Upper lobe of left lung (tissue), 6 donors: Measurements from ENCODE around the gene SLC35A3. TPM values are rescaled to one million over a fixed set of nuclear protein-coding genes. Genes with fewer than 3 reads are reported as not detected.

Experiments used
- ATAC-seq, 2 donors: fragments of 200-7000 bp; cut with Tn5 transposase; one replicate each; pipeline ENCODE4 v1.9.1; 2022; ENCODE audit warnings: mild to moderate bottlenecking in 2 of 2, moderate library complexity in 2 of 2; ENCODE audit not compliant: low FRiP score in 2 of 2
- DNase-seq, 2 donors: peaks; one replicate each; pipeline ENCODE4 v3.0.0-alpha.2; 2019 to 2020
- H3K27ac ChIP-seq, 4 donors: fragments of 200-600 bp; sonication (generic); one replicate each; pipeline ENCODE4 v1.5.1; 2016 to 2019
- H3K27me3 ChIP-seq, 4 donors: fragments of 200-600 bp; sonication (generic); one replicate each; pipeline ENCODE4 v1.5.1; 2017 to 2019
- H3K36me3 ChIP-seq, 4 donors: fragments of 200-600 bp; sonication (generic); one replicate each; pipeline ENCODE4 v1.5.1; 2016 to 2019
- H3K4me1 ChIP-seq, 4 donors: fragments of 200-600 bp; sonication (generic); one replicate each; pipeline ENCODE4 v1.5.1; 2018 to 2019
- H3K4me3 ChIP-seq, 4 donors: fragments of 200-600 bp; sonication (generic); one replicate each; pipeline ENCODE4 v1.5.1; 2017 to 2019; ENCODE audit warnings: mild to moderate bottlenecking in 2 of 4, moderate library complexity in 1 of 4
- H3K9me3 ChIP-seq, 4 donors: fragments of 200-600 bp; sonication (generic); one replicate each; pipeline ENCODE4 v1.5.1; 2018 to 2019
- CTCF ChIP-seq, 6 experiments: fragments of 450-650 bp in 4 of 6; fragments of 200-600 bp in 2 of 6; sonication (generic) in 2 of 6; IDR thresholded peaks; one replicate each; pipeline ENCODE4 v1.5.1; 2016 to 2019; ENCODE audit warnings: antibody characterized with exemption in 6 of 6
- EP300 ChIP-seq, 4 donors: sonication (generic); formaldehyde crosslinking; IDR thresholded peaks; one replicate each; pipeline ENCODE4 v1.5.1; 2017; ENCODE audit warnings: antibody characterized with exemption in 4 of 4, control low read depth in 2 of 4
- POLR2A ChIP-seq, 4 donors: fragments of 450-650 bp; IDR thresholded peaks; one replicate each; pipeline ENCODE4 v1.5.1; 2016 to 2017; ENCODE audit warnings: antibody characterized with exemption in 4 of 4, mild to moderate bottlenecking in 2 of 4
- POLR2AphosphoS5 ChIP-seq, 2 donors: sonication (generic); formaldehyde crosslinking; IDR thresholded peaks; one replicate each; pipeline ENCODE4 v1.5.1; 2017; ENCODE audit warnings: antibody characterized with exemption in 2 of 2
- WGBS, 2 donors: methylation state at CpG; one replicate each; pipeline ENCODE4 v1.1.5; 2017 to 2018; 5-methylcytosine and 5-hydroxymethylcytosine counted together
- total RNA-seq, 6 donors: library from RNA; depleted of rRNA in 4 of 6; stranded (reverse); fragments of >200 nt in 4 of 6; gene quantifications; one replicate each; pipeline versions ENCODE4 v1.1.0 to v1.2.1, GENCODE V29; 2016 to 2021
- donor health status: DM: no; HTN: no; CAD: no; lungs with moderate emphysema.
- donor health status: DM: no; HTN: yes; CAD: no; lungs with severe emphysema.

Gene SLC35A3
- total RNA-seq, 6 donors from 2014 or later: 19.9 to 49.7 (median 25.2) TPM

DNA sequence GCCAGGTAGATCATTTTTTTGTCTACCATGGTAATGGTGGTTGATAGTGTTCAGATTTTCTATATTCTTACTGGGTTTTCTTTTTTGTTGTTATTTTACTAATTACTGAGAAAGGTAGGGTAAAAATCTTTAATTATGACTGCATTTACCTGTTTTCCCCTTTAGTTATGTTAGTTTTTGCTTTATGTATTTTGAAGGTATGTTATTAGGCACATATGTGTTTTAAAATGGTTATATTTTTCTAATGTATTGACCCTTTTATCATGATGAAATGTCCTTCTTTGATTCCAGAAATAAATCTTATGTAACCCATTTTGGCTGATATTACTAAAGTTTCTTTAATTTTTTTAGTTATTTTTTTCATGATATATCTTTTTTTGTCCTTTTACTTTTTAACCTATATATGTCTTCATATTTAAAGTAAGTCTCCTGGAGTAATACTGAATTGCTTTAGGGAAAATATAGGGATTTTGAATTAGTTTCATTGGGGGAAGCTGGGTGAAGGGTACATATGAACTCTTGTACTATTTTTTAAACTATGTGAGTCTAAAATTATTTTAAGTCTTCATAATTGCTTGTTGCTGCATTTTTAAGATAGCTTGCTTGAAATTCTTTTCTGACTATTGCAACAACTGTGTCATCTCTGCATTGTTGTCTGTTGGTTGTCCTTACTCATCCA is 22.4 kb downstream of the SLC35A3 start:
- Histone ChIP-seq H3K36me3 (peaks cover 0 to 30% (median 2%) of the 10 kb centered on the region in 4 donors), H3K4me3 (no peak overlapping the region), H3K4me1 (peaks cover 0 to 8% (median 0%) of the 10 kb centered on the region in 4 donors), H3K9me3 (peaks cover 6 to 11% (median 10%) of the 10 kb centered on the region in 4 donors), H3K27ac (no peak overlapping the region), H3K27me3 (no peaks in the 10 kb centered on the region)
- ATAC-seq (no peak), DNase-seq (no peak)
- no peak for TF ChIP-seq CTCF (IDR thresholded peaks at IDR 0.05)
- no peak for TF ChIP-seq POLR2A (IDR thresholded peaks at IDR 0.05)
- no peak for TF ChIP-seq EP300 (IDR thresholded peaks at IDR 0.05)
- TF ChIP-seq POLR2AphosphoS5 (IDR thresholded peaks at IDR 0.05): no peak

DNA sequence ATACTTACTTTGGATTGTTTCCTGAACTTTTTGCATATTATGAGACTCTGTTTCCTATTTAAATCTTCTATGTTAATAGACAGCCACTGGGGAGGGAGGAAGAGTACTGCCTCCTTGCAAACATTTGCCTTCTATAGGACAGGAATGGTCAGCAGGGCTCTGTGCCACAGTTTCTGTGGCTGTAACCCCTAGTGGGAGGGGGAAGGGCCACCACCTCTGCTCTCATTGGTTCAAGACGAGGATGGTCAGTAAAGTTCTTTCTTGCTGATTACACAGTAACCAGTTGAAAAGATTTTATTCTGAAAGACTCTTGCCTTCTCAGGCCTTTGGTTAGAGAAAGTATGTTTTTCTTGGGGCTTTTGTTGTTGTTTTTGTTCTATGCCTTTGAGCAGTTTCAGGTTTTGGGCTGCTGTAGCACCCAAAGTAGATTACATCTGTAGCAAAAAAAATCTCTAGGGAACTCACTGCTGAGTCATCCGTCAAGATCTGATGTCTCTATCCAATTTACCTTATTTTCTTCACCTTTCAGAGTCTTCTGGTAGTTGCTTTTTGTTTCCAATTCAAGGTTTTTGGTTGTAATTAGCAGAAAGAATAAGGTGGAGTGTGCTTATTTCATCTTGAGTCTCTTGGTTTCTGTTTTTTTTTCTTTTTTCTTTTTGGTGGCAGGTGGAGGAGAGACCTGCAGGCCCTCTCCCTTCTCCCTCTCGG is 23.1 kb downstream of the SLC35A3 start:
- Histone ChIP-seq H3K9me3 (peaks cover 6 to 11% (median 10%) of the 10 kb centered on the region in 4 donors), H3K27me3 (no peaks in the 10 kb centered on the region), H3K4me1 (peaks cover 0 to 2% (median 0%) of the 10 kb centered on the region in 4 donors), H3K27ac (no peak overlapping the region), H3K36me3 (peaks cover 0 to 30% (median 2%) of the 10 kb centered on the region in 4 donors), H3K4me3 (no peak overlapping the region)
- ATAC-seq (no peak), DNase-seq (no peak)
- 96 to 98% methylated on average over 3 of the region's 3 CpGs for WGBS, 2 donors
- TF ChIP-seq EP300 (IDR thresholded peaks at IDR 0.05) (no peak), CTCF (IDR thresholded peaks at IDR 0.05) (no peak), POLR2AphosphoS5 (IDR thresholded peaks at IDR 0.05) (no peak), POLR2A (IDR thresholded peaks at IDR 0.05) (no peak)

GRCh38 chr1:99993468-99993845 is 23.7 kb downstream of the SLC35A3 start:
- WGBS, 2 donors: 98% methylated on average over 5 of the region's 5 CpGs
- Histone ChIP-seq H3K36me3 (peaks cover 0 to 30% (median 2%) of the 10 kb centered on the region in 4 donors), H3K27ac (no peak overlapping the region)

GRCh38 chr1:99994496-99994895 is 24.7 kb downstream of the SLC35A3 start:
- ATAC-seq: no peak
- TF ChIP-seq POLR2A (IDR thresholded peaks at IDR 0.05) (no peak), EP300 (IDR thresholded peaks at IDR 0.05) (no peak), POLR2AphosphoS5 (IDR thresholded peaks at IDR 0.05) (no peak), CTCF (IDR thresholded peaks at IDR 0.05) (no peak)

More at GRCh38 chr1:99993468-99993845, 23.7 kb downstream of the SLC35A3 start:
- no peaks in the 10 kb centered on the region for H3K27me3 ChIP-seq
- H3K9me3 ChIP-seq: peaks cover 6 to 11% (median 10%) of the 10 kb centered on the region in 4 donors
- TF ChIP-seq CTCF (IDR thresholded peaks at IDR 0.05) (no peak), POLR2A (IDR thresholded peaks at IDR 0.05) (no peak), POLR2AphosphoS5 (IDR thresholded peaks at IDR 0.05) (no peak), EP300 (IDR thresholded peaks at IDR 0.05) (no peak)
- no peaks in the 10 kb centered on the region for H3K4me1 ChIP-seq
- H3K4me3 ChIP-seq: no peak overlapping the region
- DNase-seq (no peak), ATAC-seq (no peak)

More at GRCh38 chr1:99994496-99994895, 24.7 kb downstream of the SLC35A3 start:
- Histone ChIP-seq H3K27me3 (no peaks in the 10 kb centered on the region), H3K36me3 (peaks cover 0 to 30% (median 2%) of the 10 kb centered on the region in 4 donors), H3K4me1 (no peaks in the 10 kb centered on the region), H3K9me3 (peaks cover 6 to 11% (median 10%) of the 10 kb centered on the region in 4 donors), H3K4me3 (no peak overlapping the region), H3K27ac (no peak overlapping the region)
- DNase-seq: no peak
- 65 to 86% methylated on average over 3 of the region's 3 CpGs for WGBS, 2 donors
